Measurements from ENCODE around the gene EEF1B2. TPM values are rescaled to one million over a fixed set of nuclear protein-coding genes. Genes with fewer than 3 reads are reported as not detected.
"Not testable (repeated sequence)": the region's sequence is repeated elsewhere in the genome, so short reads cannot be mapped to it uniquely, and the experiment has no call there.

The EEF1B2 gene
- total and polyA plus RNA-seq, 5 experiments from 2014 or later = 1,094 to 1,693 (median 1,324) TPM

GRCh38 chr2:206150168-206150567 is 9.5 kb upstream of the EEF1B2 start:
- Mint-ChIP-seq H3K4me3 (no peak overlapping the region), H3K9me3 (no peaks in the 10 kb centered on the region), H3K36me3 (peaks cover 0 to 78% (median 8%) of the 10 kb centered on the region in 3 donors), H3K27me3 (no peaks in the 10 kb centered on the region), H3K27ac (peak overlapping the region in 4 of 10 donors; percentile 2 to 30 (median 19)), H3K4me1 (peaks cover 9 to 31% (median 20%) of the 10 kb centered on the region in 4 donors)
- no peak for ATAC-seq
- no peak for DNase-seq
- POLR2A ChIA-PET = no interaction called here

- Mint-ChIP-seq H3K4me3 (no peak overlapping the region), H3K36me3 (peaks cover 0 to 75% (median 7%) of the 10 kb centered on the region in 3 donors), H3K27ac (peak overlapping the region in 4 of 10 donors; percentile 13 to 46 (median 28)), H3K4me1 (peaks cover 9 to 35% (median 20%) of the 10 kb centered on the region in 4 donors), H3K27me3 (no peaks in the 10 kb centered on the region), H3K9me3 (no peaks in the 10 kb centered on the region)
- ATAC-seq = no peak
- POLR2A ChIA-PET = no interaction called here
- DNase-seq = no peak
These were observed 9.1 kb upstream of the EEF1B2 start for GRCh38 chr2:206150631-206151030.

- POLR2A ChIA-PET = no interaction called here
- peaks cover 22 to 55% (median 42%) of the 10 kb centered on the region in 4 donors for H3K4me1 Mint-ChIP-seq
- ATAC-seq (no peak), DNase-seq (no peak)
- peaks cover 0 to 41% (median 2%) of the 10 kb centered on the region in 3 donors for H3K36me3 Mint-ChIP-seq
- no peak overlapping the region for H3K27ac Mint-ChIP-seq
- no peaks in the 10 kb centered on the region for H3K27me3 Mint-ChIP-seq
- no peaks in the 10 kb centered on the region for H3K9me3 Mint-ChIP-seq
- H3K4me3 Mint-ChIP-seq = no peak overlapping the region
These were observed 5.5 kb upstream of the EEF1B2 start for GRCh38 chr2:206154197-206154596.

- peaks cover 17 to 64% (median 55%) of the 10 kb centered on the region in 4 donors for H3K4me1 Mint-ChIP-seq
- POLR2A ChIA-PET, H3K27me3 Mint-ChIP-seq, DNase-seq, ATAC-seq, H3K9me3 Mint-ChIP-seq: not testable (repeated sequence)
- H3K36me3 Mint-ChIP-seq = peaks cover 4 to 31% (median 10%) of the 10 kb centered on the region in 3 donors
- H3K27ac Mint-ChIP-seq = peak overlapping the region in 3 of 10 donors; percentile 38 to 80 (median 43)
- H3K4me3 Mint-ChIP-seq = peak overlapping the region in 8 of 10 donors; percentile 48 to 99 (median 99)
These were observed 2.7 kb upstream of the EEF1B2 start for GRCh38 chr2:206157014-206157413.

- no peak for DNase-seq
- POLR2A ChIA-PET = interaction anchor here (1.4 to 1.9 kb wide), 3 partner anchors 73 to 1371 kb away, joined by 3 to 26 read pairs (median 4); partner anchors contain the start of genes CREB1 and INO80D
- Mint-ChIP-seq H3K27ac (peak overlapping the region; percentile 97 to 100 (median 99)), H3K27me3 (no peaks in the 10 kb centered on the region), H3K4me1 (peaks cover 23 to 76% (median 72%) of the 10 kb centered on the region in 4 donors), H3K4me3 (peak overlapping the region; percentile 97 to 100 (median 99)), H3K9me3 (no peaks in the 10 kb centered on the region), H3K36me3 (peaks cover 4 to 42% (median 16%) of the 10 kb centered on the region in 3 donors)
- peak; percentile 7 to 17 for ATAC-seq
These were observed 941 bp upstream of the EEF1B2 start for GRCh38 chr2:206158563-206159345.

- ATAC-seq (peak; percentile 54 to 61), DNase-seq (peak in 2 of 10 donors; percentile 2 to 60)
- Mint-ChIP-seq H3K27me3 (no peaks in the 10 kb centered on the region), H3K4me1 (peaks cover 22 to 68% (median 66%) of the 10 kb centered on the region in 4 donors), H3K36me3 (peaks cover 4 to 40% (median 18%) of the 10 kb centered on the region in 3 donors), H3K9me3 (no peaks in the 10 kb centered on the region), H3K27ac (peak overlapping the region; percentile 90 to 100 (median 98)), H3K4me3 (peak overlapping the region; percentile 97 to 100 (median 99))
- POLR2A ChIA-PET = interaction anchor here (1.0 to 1.9 kb wide), 4 partner anchors 37 to 1370 kb away, joined by 3 to 26 read pairs (median 5); partner anchors contain the start of genes CREB1 and INO80D
These were observed 571 bp downstream of the EEF1B2 start for GRCh38 chr2:206160125-206160806.

- Mint-ChIP-seq H3K4me3 (peak overlapping the region; percentile 97 to 100 (median 99)), H3K27me3 (no peaks in the 10 kb centered on the region), H3K36me3 (peaks cover 4 to 41% (median 18%) of the 10 kb centered on the region in 3 donors), H3K27ac (peak overlapping the region; percentile 35 to 100 (median 98)), H3K9me3 (no peaks in the 10 kb centered on the region), H3K4me1 (peaks cover 22 to 66% (median 64%) of the 10 kb centered on the region in 4 donors)
- ATAC-seq (no peak), DNase-seq (no peak)
- POLR2A ChIA-PET = interaction anchor here (1.9 kb wide), 1 partner anchor 75 kb away, joined by 26 read pairs; the partner anchor contains the start of gene INO80D
These were observed 1.1 kb downstream of the EEF1B2 start for GRCh38 chr2:206160807-206161179.

- ATAC-seq, H3K27me3 Mint-ChIP-seq, POLR2A ChIA-PET, H3K9me3 Mint-ChIP-seq, DNase-seq: not testable (repeated sequence)
- H3K4me1 Mint-ChIP-seq = peaks cover 22 to 57% (median 55%) of the 10 kb centered on the region in 4 donors
- H3K4me3 Mint-ChIP-seq = peak overlapping the region in 3 of 10 donors; percentile 5 to 33 (median 24)
- H3K36me3 Mint-ChIP-seq = peaks cover 4 to 48% (median 21%) of the 10 kb centered on the region in 3 donors
- peak overlapping the region in 8 of 10 donors; percentile 14 to 99 (median 56) for H3K27ac Mint-ChIP-seq
These were observed 2.7 kb downstream of the EEF1B2 start for GRCh38 chr2:206162401-206162800.

GRCh38 chr2:206163251-206163880 is 3.7 kb downstream of the EEF1B2 start:
- Mint-ChIP-seq H3K36me3 (peaks cover 4 to 50% (median 22%) of the 10 kb centered on the region in 3 donors), H3K4me3 (peak overlapping the region in 2 of 10 donors; percentile 22 to 50), H3K9me3 (no peaks in the 10 kb centered on the region), H3K4me1 (peaks cover 19 to 49% (median 46%) of the 10 kb centered on the region in 4 donors), H3K27me3 (no peaks in the 10 kb centered on the region), H3K27ac (peak overlapping the region in 8 of 10 donors; percentile 14 to 76 (median 66))
- no peak for ATAC-seq
- no peak for DNase-seq
- POLR2A ChIA-PET = no interaction called here

GRCh38 chr2:206164261-206164862 is 4.7 kb downstream of the EEF1B2 start:
- no peaks in the 10 kb centered on the region for H3K9me3 Mint-ChIP-seq
- H3K27me3 Mint-ChIP-seq = no peaks in the 10 kb centered on the region
- peaks cover 4 to 50% (median 22%) of the 10 kb centered on the region in 3 donors for H3K36me3 Mint-ChIP-seq
- POLR2A ChIA-PET = no interaction called here
- peaks cover 18 to 42% (median 38%) of the 10 kb centered on the region in 4 donors for H3K4me1 Mint-ChIP-seq
- ATAC-seq = no peak
- no peak overlapping the region for H3K4me3 Mint-ChIP-seq
- peak in 6 of 10 donors; percentile 7 to 49 (median 34) for DNase-seq
- peak overlapping the region in 1 of 10 donors; percentile 43 for H3K27ac Mint-ChIP-seq

- DNase-seq, H3K27me3 Mint-ChIP-seq, H3K9me3 Mint-ChIP-seq, ATAC-seq, H3K4me1 Mint-ChIP-seq, POLR2A ChIA-PET, H3K4me3 Mint-ChIP-seq, H3K27ac Mint-ChIP-seq: not testable (repeated sequence)
- H3K36me3 Mint-ChIP-seq = peaks cover 8 to 20% (median 9%) of the 10 kb centered on the region in 3 donors
These were observed 8.5 kb downstream of the EEF1B2 start for GRCh38 chr2:206168230-206168629.
